Subcutaneous abdominal adipose tissue (tissue), 5 donors: ENCODE data around the gene KLHL2.
A peak's percentile ranks its signal among the peaks of the same experiment; 100 is the strongest.
"Not testable (repeated sequence)": the region's sequence is repeated elsewhere in the genome, so short reads cannot be mapped to it uniquely, and the experiment has no call there.

Source experiments
- H3K27ac ChIP-seq: one replicate; pipeline ENCODE4 v1.7.0; 2013; ENCODE audit warnings: low read depth, mild to moderate bottlenecking, inconsistent platforms, low read length, moderate library complexity
- H3K27me3 ChIP-seq, 5 donors: one replicate each; pipeline ENCODE4 v1.7.0; 2013; ENCODE audit warnings: low read length in 5 of 5, inconsistent platforms in 1 of 5; ENCODE audit not compliant: control insufficient read depth in 5 of 5, insufficient read depth in 4 of 5
- H3K36me3 ChIP-seq, 5 donors: one replicate each; pipeline ENCODE4 v1.7.0; 2013; ENCODE audit warnings: low read length in 5 of 5; ENCODE audit not compliant: control insufficient read depth in 5 of 5, insufficient read depth in 5 of 5
- H3K4me1 ChIP-seq, 5 donors: one replicate each; pipeline ENCODE4 v1.7.0; 2013; ENCODE audit warnings: low read length in 5 of 5, mild to moderate bottlenecking in 3 of 5, moderate library complexity in 1 of 5; ENCODE audit not compliant: control insufficient read depth in 5 of 5, insufficient read depth in 5 of 5
- H3K4me3 ChIP-seq, 5 donors: one replicate each; pipeline ENCODE4 v1.7.0; 2013; ENCODE audit warnings: low read length in 5 of 5, low read depth in 1 of 5
- H3K9ac ChIP-seq, 5 donors: one replicate each; pipeline ENCODE4 v1.7.0; 2013; ENCODE audit warnings: low read length in 5 of 5, mild to moderate bottlenecking in 4 of 5, moderate library complexity in 3 of 5
- H3K9me3 ChIP-seq, 5 donors: one replicate each; pipeline ENCODE4 v1.7.0; 2013; ENCODE audit warnings: low read length in 5 of 5; ENCODE audit not compliant: control insufficient read depth in 5 of 5
- donor health status: healthy.
- donor health status: healthy.
- donor health status: healthy.
- donor health status: healthy.
- donor health status: healthy.

The KLHL2 gene

DNA sequence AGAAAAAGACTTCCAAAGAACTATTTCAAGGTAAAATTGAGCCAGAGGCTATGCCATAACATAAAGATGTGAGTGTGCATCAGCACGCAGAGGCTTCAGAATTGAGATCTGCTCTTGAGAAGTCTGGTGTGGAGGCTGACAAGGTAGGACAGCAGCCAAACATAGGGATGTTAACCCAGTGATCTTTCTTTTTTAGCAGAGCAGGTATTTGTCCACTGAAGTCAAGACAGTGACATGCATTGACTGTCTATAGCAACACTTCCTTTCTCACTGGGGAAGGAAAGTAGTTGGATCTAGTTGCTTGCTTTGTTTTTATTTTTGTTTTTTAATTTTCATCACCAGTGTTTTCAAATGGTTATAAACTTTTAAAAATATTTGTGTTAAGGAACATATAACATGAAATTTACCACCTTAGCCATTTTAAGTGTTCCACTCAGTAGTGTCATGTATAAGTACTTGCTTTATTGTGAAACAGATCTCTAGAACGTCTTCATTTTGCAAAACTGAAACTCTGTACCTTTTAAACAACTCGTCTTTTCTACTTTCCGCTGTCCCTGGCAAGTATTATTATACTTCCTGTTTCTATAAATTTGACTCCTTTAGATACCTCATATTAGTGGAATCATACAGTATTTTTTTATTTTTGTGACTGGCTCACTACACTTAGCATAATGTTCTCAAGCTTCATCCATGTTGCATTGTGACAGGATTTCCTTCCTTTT, 79.4 kb downstream of the KLHL2 start:
- not testable (repeated sequence) for H3K27me3 ChIP-seq, H3K4me3 ChIP-seq, H3K36me3 ChIP-seq, H3K27ac ChIP-seq, H3K9ac ChIP-seq, H3K9me3 ChIP-seq
- peaks cover 0 to 13% (median 10%) of the 10 kb centered on the region in 5 donors for H3K4me1 ChIP-seq

DNA sequence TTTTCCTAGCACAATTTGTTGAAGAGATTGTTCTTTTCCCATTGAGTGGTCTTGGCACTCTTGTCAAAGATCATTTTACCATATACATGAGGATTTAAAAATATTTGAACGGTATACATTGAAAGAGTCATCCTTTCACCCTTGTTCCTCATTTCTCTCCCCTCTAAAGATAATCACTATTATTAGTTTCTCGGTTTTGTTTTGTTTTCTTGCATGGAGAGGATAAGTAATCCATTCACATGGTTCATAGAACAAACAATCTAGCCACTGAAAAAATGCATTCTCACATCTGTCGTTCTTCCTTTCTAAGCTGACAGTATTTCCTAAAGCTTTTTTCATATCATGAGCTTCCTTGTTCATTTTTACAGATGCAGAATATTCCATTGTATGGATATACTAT, 80.9 kb downstream of the KLHL2 start:
- no peak overlapping the region for H3K4me3 ChIP-seq
- H3K4me1 ChIP-seq, result peaks cover 0 to 13% (median 10%) of the 10 kb centered on the region in 5 donors
- H3K27ac ChIP-seq, result no peak overlapping the region
- H3K9ac ChIP-seq, result no peak overlapping the region
- no peaks in the 10 kb centered on the region for H3K27me3 ChIP-seq
- H3K9me3 ChIP-seq, result no peaks in the 10 kb centered on the region
- no peaks in the 10 kb centered on the region for H3K36me3 ChIP-seq

DNA sequence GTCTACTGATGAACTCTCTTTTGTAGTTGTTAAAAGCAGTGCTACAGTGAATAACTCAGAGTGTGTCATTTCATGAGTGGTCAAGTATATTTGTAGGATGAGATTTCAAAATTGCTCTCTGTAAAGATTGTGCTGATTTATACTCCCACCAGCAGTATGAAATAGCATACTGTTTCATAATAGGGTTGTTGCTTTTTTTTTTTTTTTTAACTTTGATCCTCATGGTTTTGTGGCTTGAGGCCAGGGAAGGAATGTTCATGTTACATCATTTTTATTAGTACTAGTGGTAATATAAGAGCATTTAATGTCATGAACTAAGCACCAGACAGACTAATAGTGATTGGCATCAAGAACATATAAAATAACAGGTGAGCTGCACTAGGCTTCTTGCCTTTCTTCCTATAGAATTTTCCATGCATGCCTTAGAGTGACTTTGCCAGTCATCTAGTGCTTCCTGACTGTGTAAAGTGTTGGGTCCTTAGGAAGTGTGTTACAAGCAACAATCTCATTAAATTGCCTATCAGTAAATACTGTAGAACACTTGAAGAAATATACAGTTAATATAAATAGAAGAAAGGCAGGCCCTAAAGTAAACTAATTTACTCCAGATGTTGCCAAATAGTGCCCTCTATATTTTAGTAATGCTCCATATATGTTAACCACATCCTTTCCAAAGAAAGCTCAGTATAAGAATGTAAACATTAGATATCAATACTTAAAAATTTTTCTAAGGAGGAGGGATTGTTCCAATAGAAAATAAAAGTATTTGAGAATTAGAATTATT, 81.5 kb downstream of the KLHL2 start:
- no peak overlapping the region for H3K9ac ChIP-seq
- peaks cover 0 to 13% (median 10%) of the 10 kb centered on the region in 5 donors for H3K4me1 ChIP-seq
- H3K27ac ChIP-seq, result no peak overlapping the region
- no peaks in the 10 kb centered on the region for H3K27me3 ChIP-seq
- H3K4me3 ChIP-seq, result no peak overlapping the region
- H3K36me3 ChIP-seq, result no peaks in the 10 kb centered on the region
- no peaks in the 10 kb centered on the region for H3K9me3 ChIP-seq

DNA sequence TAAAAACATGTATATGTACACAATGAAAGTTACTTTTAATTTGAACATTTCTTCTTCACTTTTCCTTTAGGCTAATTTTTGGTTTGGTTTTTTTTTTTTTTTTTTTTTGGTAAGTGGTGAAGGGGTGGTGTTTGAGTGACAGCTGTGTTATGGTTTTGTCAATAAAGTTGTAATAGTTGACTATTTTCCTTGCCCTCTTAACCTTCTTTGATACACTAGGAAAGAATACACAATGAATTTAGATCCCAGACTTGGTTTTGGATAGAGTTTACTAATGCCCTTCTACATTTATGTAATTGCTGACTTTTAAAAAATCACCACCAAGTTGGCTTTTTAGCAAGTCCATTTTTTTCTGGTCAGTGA, 82.0 kb downstream of the KLHL2 start:
- Histone ChIP-seq H3K27me3 (no peaks in the 10 kb centered on the region), H3K36me3 (no peaks in the 10 kb centered on the region), H3K9me3 (no peaks in the 10 kb centered on the region), H3K4me3 (no peak overlapping the region), H3K9ac (no peak overlapping the region), H3K27ac (no peak overlapping the region), H3K4me1 (peaks cover 0 to 17% (median 13%) of the 10 kb centered on the region in 5 donors)

DNA sequence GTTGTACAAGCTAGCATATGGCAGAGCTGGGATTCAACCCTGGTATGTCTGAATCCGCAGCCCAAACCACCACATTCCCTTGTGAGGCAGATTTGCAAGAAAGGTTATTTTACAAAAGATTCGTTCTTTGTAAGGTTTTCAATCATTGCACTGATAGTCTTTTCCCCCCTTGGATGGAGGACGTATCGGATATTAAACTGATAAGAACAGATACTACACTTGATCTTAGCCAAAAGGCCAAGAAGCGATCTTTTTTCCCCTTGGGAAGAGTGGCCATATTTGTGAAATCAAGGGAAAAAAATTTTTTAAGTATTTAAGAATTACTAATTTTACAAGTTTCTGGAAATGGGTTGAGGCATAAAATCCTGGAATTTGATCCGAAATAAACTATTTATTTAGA, 85.7 kb downstream of the KLHL2 start:
- Histone ChIP-seq H3K36me3 (peaks cover 2 to 19% (median 7%) of the 10 kb centered on the region in 5 donors), H3K4me1 (peaks cover 5 to 21% (median 17%) of the 10 kb centered on the region in 5 donors), H3K9me3 (no peaks in the 10 kb centered on the region), H3K27me3 (no peaks in the 10 kb centered on the region), H3K4me3 (no peak overlapping the region), H3K27ac (no peak overlapping the region), H3K9ac (no peak overlapping the region)

DNA sequence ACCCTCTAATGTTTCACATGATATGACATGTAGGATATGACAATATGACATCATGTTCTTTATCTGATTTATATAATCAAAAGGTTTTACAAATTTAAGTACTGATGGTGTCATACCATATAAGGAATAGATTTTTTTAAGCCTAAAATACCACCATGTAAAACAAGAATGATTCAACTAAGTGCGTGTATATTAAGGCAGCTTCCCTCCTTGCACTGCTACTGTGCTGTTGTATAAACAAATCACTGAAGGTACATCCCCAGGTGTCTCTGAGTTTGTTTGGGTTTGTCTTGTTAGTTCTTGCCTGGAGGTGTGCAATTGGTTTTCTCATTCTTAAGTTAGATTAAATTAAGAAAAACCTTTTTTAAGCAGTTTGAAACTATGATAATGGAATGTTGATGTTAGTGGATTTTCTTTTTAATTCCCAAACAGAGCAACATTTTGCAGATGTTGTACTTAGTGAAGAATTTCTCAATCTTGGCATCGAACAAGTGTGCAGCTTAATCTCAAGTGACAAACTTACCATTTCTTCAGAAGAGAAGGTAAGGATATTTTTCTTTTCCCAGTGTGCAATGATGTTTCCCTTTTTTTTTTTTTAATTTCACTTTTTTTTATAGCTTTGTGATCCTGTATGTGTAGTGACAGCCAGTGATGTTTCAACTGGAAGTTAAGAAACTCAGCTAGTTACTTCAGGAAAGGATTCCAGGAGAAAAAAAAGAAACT, 86.7 kb downstream of the KLHL2 start:
- Histone ChIP-seq H3K4me1 (peaks cover 5 to 13% (median 8%) of the 10 kb centered on the region in 5 donors), H3K27me3 (no peaks in the 10 kb centered on the region), H3K9ac (no peak overlapping the region), H3K27ac (no peak overlapping the region), H3K4me3 (no peak overlapping the region), H3K9me3 (no peaks in the 10 kb centered on the region), H3K36me3 (peaks cover 2 to 21% (median 8%) of the 10 kb centered on the region in 5 donors)

DNA sequence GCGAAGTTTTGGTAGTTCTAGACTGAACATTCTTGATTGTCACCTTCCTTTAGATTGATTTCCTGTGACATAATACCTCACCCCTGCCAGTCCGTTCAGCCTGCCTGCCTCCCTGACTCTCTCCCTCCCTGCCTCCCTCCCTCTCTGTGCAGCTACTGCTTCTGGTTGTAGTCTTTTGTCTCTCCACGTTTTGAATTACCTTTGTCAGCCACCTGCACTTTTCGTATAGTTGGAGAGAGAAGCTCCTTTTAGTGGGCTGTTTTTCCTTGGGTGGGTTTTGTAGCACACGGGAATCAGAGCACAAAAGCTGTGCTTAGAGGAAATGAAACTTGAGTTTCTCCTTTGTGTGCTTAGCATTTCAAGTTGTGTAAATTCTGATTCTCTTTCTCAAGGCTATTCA, 87.5 kb downstream of the KLHL2 start:
- H3K27ac ChIP-seq, result no peak overlapping the region
- peaks cover 2 to 21% (median 8%) of the 10 kb centered on the region in 5 donors for H3K36me3 ChIP-seq
- peak overlapping the region in 1 of 5 donors; percentile 24 for H3K9ac ChIP-seq
- H3K9me3 ChIP-seq, result no peaks in the 10 kb centered on the region
- peaks cover 5 to 12% (median 8%) of the 10 kb centered on the region in 5 donors for H3K4me1 ChIP-seq
- no peaks in the 10 kb centered on the region for H3K27me3 ChIP-seq
- no peak overlapping the region for H3K4me3 ChIP-seq

DNA sequence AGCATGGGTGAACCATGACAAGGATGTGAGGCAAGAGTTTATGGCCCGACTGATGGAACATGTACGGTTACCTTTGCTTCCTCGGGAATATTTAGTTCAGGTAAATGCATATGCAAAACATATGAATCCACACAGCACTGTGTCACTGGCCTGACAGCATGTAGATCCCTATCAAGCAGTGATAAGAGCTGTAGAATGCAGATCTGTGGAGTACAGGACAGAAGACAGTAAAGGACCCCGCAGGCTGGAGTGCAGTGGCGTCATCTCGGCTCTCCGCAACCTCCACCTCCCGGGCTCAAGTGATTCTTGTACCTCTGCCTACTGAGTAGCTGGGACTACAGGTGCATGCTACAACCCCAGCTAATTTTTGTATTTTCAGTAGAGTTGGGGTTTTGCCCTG, 90.3 kb downstream of the KLHL2 start:
- no peak overlapping the region for H3K9ac ChIP-seq
- no peaks in the 10 kb centered on the region for H3K27me3 ChIP-seq
- H3K36me3 ChIP-seq, result peaks cover 2 to 21% (median 8%) of the 10 kb centered on the region in 5 donors
- peaks cover 5 to 21% (median 14%) of the 10 kb centered on the region in 5 donors for H3K4me1 ChIP-seq
- H3K9me3 ChIP-seq, result no peaks in the 10 kb centered on the region
- no peak overlapping the region for H3K27ac ChIP-seq
- H3K4me3 ChIP-seq, result no peak overlapping the region

DNA sequence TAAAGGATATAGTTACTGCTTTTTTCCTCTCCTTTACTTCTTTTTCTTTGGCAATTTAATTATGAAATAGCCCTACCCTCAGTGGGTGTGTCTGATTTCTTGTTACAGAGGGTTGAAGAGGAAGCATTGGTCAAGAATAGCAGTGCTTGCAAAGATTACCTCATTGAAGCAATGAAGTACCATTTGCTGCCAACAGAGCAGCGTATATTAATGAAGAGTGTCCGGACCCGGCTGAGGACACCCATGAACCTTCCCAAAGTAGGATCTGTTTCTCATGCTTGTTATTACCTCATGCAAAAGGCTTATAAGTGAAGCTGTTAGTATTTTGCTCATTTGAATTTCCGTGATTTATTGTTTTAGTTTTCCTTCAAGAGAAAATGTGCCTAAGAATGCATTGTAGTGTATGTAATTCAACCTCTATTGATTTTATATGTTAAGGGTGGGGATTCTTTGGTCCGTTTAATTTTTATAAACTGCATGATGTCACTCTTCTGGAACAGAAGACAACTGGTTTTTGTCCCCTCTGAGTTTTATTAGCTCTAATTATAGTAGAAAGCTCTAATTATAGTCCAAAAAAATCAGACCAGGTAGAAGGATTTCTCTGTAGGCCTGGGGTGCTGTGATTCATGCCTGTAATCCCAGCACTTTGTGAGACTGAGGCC, 92.2 kb downstream of the KLHL2 start:
- Histone ChIP-seq H3K27ac (no peak overlapping the region), H3K4me3 (no peak overlapping the region), H3K27me3 (no peaks in the 10 kb centered on the region), H3K36me3 (peaks cover 2 to 21% (median 8%) of the 10 kb centered on the region in 5 donors), H3K9ac (no peak overlapping the region), H3K4me1 (peaks cover 4 to 15% (median 8%) of the 10 kb centered on the region in 5 donors), H3K9me3 (no peaks in the 10 kb centered on the region)
